OCI-LY1 (cell line): ENCODE results near the gene SLC1A2.

Experiments
- CTCF ChIP-seq: fragments of 200-600 bp; sonication (generic), shearing (Covaris generic); IDR thresholded peaks from 2 replicates; pipeline ENCODE4 v1.5.1; 2017; ENCODE audit warnings: mild to moderate bottlenecking, antibody characterized with exemption, low read length, moderate library complexity, mixed read lengths
- EZH2 ChIP-seq: fragments of 200-600 bp; sonication (generic), shearing (Covaris generic); IDR thresholded peaks from 2 replicates; pipeline ENCODE4 v1.8.0; 2017; ENCODE audit warnings: borderline replicate concordance, mixed run types, mild to moderate bottlenecking, antibody characterized with exemption, low read length, moderate library complexity, mixed read lengths

- TF ChIP-seq CTCF (no peak), EZH2 (no peak)
Observed at GRCh38 chr11:35255514-35255913, 163.8 kb downstream of the SLC1A2 start.
